ENCODE results near the gene AKAP9.
"Not testable (repeated sequence)": the region's sequence is repeated elsewhere in the genome, so short reads cannot be mapped to it uniquely, and the experiment has no call there.

Gene AKAP9

DNA sequence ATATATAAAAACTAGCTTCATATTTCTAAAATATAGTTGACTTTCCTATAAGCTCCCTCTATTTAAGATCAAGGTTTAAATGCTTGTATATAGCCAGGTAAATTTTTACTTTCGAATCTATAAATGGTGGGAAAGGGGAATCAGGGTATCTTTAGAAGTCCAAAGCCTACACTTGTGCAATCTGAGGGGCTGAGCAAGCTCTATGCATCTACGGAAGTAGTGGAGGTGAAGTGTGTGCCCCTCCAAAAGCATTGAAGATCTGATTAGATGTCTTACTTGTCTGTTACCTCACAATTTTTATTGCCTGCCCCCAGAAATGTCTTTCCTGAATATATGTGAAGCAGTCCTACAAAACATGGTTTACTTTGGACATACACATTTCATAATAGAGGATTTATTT lies 1.6 kb downstream of the AKAP9 start:
- no peak for DNase-seq (ENCODE audit: low read depth)
- H3K4me3 ChIP-seq (ENCODE audit: low read depth, low read length), result peak overlapping the region; percentile 76

DNA sequence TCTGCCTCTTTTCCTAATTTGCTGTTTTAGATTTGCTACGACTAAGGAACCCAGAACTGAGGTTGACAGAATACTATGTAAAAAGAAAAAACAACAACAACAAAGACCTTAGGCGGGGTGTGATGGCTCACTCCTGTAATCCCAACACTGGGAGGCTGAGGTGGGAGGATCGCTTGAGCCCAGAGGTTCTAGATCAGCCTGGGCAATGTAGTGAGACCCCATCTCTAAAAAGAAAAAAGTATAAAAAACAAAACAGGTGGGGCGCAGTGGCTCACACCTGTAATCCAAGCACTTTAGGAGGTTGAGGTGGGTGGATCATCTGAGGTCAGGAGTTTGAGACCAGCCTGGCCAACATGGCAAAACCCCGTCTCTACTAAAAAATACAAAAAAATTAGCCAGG lies 4.3 kb downstream of the AKAP9 start:
- H3K4me3 ChIP-seq (ENCODE audit: low read depth, low read length); DNase-seq (ENCODE audit: low read depth): not testable (repeated sequence)

DNA sequence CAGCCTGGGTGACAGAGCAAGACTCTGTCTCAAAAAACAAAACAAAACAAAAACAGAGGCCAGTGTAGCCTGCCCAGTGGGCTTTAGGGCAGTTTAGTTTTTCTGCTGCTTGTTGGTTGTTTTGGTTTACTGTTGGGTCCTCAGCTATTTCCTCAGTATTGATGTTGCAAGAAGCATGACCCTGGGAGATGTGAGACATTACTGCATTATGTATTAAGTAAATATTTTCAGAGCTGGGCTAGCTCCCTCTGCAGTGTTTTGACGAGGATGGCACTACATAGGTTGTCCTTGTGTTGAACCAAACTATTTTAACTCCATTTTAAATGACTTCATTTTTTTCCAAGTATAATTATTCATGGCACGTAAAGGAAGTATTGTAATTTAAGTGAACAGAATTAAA lies 4.8 kb downstream of the AKAP9 start:
- no peak overlapping the region for H3K4me3 ChIP-seq (ENCODE audit: low read depth, low read length)
- DNase-seq (ENCODE audit: low read depth), result no peak

DNA sequence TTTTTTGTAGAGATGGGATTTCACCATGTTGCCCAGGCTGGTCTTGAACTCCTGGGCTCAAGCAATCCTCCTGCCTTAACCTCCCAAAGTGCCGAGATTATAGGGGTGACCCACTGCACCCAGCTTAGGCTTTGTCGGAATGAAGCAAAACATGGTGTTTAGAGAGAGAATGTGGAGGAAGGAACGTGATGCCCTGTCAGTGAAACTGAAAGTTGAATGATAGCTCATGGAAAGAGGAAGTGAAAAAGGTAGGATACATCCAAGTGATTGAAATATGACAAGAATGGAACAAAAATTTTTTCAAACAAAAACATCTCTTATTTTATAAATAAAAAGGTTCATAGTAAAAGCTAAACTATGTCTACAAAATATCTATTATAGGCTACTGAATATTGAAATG lies 5.9 kb downstream of the AKAP9 start:
- H3K4me3 ChIP-seq (ENCODE audit: low read depth, low read length), result no peak overlapping the region
- DNase-seq (ENCODE audit: low read depth), result no peak

DNA sequence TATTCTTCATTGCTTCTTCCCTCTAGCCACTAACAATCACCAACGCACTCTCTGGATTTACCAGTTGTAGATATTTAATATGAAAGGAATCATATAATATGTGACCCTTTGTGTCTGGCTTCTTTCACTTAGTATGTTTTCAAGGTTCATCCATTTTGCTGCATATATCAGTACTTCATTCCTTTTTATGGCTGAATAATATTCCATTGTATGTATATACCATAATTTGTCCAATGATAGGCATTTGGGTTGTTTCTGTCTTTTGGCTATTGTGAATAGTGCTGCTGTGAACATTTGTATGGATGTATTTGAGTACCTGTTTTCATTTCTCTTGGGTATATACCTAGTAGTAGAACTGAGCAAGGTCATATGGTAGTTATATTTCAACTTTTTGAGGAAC lies 7.3 kb downstream of the AKAP9 start:
- H3K4me3 ChIP-seq (ENCODE audit: low read depth, low read length), result no peak overlapping the region
- no peak for DNase-seq (ENCODE audit: low read depth)

DNA sequence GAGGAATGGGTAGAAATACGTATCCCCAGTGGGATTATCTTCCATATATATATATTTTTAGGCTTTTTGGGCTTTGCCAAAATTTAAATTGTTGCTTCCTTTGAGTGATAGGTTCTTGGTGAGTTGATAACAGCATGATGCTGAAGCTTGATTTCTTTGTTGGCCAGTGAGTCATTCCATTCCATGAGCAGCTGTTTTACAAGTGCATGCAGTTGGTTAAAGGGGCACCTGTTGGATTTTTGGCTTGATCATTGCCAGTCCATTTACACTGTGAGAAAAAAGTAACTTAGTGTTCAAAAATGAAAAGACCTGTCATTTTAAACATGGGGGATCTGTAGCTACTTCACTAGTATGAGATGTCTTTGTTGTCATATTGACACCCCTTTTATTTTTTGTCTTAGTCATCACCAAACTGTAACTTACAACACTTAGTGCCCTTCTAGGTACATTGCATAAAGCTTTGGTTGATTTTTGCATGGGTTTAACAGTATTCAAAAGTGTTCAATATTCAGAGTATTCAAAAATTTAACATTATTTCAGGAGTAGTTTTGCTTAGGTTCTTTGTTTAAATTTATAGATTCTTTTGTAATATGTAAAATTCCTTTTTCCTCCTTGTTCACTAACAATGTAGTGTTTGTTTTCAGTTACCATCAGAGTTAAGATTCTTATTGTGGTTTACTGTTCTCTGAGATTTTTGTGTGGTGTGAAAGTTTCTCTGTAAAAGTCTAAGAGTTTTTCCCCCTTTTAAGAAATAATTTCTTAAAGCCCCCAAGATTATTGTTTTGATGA lies 8.8 kb downstream of the AKAP9 start:
- no peak overlapping the region for H3K4me3 ChIP-seq (ENCODE audit: low read depth, low read length)
- no peak for DNase-seq (ENCODE audit: low read depth)

DNA sequence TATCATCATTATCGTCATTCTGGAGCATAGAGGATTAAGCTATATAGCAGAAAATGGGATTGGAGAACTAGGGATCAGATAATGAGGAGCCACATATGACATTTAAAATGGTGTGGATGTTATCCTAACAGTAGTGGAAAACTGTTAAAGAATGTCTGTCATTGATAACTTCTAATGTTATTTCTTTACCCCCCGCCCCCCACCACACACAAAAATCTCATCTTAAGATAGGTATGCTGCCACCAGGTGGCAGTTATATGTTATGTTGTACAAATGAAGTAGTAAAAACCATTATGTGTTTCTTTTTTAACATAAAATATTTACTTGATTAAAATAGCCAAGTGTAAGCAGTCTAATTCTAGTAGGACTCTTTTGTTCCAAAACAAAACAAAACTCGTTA lies 13.0 kb downstream of the AKAP9 start:
- no peak overlapping the region for H3K4me3 ChIP-seq (ENCODE audit: low read depth, low read length)
- no peak for DNase-seq (ENCODE audit: low read depth)

DNA sequence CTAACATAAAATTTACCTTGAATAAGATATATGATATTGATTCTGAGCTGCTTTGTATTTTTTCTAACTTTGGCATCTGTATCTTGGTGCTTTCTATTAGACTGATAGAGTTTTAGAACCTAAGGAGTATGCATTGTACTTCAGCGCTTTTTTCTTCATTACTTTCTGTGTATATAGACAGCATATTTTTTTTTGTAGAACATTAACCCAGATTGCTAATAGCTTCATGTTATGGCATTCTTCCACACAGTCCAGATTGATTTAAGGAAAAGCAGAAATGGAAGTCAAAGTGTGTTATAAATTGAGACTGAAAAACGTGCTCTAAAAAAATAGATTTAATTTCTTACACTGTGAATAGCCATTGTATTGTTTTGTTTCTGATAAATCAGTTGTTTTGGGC lies 15.8 kb downstream of the AKAP9 start:
- not testable (repeated sequence) for DNase-seq (ENCODE audit: low read depth); H3K4me3 ChIP-seq (ENCODE audit: low read depth, low read length)

DNA sequence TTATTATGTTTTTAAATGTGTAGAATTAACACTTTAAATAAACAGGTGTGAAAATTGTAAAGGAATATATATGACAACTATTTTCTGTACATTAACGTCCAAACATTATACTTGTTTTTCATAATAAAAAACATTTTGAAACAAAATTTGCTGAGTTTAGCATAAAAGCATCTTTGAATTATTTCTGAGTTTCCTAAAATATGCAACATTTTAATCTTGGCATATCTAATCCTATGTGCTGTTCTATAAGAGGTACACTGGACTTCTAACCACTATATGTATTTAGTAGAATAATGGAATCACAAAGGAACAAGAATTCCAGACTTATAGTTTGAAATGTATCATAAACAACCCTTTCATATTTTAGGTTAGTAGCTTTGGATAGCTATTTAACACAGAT lies 16.6 kb downstream of the AKAP9 start:
- DNase-seq (ENCODE audit: low read depth), result no peak
- H3K4me3 ChIP-seq (ENCODE audit: low read depth, low read length), result no peak overlapping the region

DNA sequence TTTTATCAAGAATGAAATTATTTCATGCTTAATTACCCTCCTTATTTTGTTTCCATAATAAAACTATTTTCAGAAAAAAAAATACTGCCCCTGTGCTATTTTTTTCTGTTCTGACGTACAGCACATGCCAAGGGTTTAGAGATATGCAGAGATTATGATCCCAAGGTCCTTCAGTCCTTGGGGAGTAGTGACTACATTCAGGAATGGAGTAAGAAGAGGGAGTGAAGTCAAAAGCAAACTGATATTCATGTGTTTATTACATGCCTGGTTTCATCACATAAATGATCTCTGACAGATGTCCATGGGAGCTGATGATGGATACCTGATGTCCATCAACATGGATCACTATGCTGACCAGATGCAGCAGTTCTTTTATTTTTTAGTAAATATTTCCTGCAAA lies 17.2 kb downstream of the AKAP9 start:
- no peak for DNase-seq (ENCODE audit: low read depth)
- H3K4me3 ChIP-seq (ENCODE audit: low read depth, low read length), result no peak overlapping the region

DNA sequence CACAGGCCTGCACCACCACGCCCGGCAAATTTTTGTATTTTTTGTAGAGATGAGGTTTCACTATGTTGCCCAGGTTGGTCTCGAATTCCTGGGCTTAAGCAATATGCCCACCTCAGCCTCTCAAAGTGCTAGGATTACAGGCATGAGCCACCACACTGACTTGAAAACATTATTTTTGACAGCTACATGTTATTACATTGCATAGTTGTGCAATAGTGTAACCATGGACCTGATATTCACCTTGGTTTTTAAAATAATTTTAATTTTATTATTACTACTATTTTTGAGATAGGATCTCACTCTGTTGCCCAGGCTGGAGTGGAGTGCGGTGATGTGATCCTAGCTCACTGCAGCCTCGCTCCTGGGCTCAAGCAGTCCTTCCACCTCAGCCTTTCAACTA lies 18.4 kb downstream of the AKAP9 start:
- no peak for DNase-seq (ENCODE audit: low read depth)

DNA sequence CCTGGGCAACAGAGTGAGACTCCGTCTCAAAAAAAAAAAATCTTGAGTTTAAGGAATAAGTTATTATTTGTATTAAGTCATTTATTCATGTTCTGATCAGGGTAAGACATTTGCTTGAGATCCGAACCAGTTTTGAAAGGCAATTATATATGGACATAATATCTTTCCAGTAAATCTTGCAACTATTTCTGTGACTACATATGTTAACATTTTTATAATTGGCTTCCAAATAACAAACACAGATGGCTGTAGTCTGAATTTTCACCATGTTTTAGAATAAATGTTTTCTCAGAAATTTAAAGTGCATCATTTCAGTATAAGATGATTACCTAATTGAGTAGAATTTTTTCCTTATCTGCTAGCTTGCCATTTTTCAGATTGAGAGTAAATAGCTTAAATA lies 21.2 kb downstream of the AKAP9 start:
- DNase-seq (ENCODE audit: low read depth), result no peak

More for the DNA sequence above, 18.4 kb downstream of the AKAP9 start:
- H3K4me3 ChIP-seq (ENCODE audit: low read depth, low read length), result no peak overlapping the region

DNA sequence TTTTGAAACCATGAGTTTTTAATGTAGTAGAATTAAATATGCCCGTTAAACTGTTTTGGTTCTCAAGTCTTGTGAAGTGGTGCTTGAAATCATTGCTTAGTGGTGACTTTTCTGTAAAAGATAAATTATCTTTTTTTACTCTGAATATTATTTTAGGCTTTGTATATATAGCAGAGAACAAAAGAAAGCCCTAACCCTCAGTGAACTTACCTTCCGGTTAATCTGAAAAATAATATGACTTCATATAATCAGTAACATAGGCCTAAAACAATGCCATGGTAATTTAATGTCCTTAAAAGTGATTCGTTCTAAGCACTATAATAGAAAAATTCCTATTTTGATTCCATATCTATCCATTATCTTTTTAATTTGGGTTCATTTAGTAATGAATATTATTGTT lies 21.8 kb downstream of the AKAP9 start:
- DNase-seq (ENCODE audit: low read depth), result no peak

More for the DNA sequence above, 21.2 kb downstream of the AKAP9 start:
- H3K4me3 ChIP-seq (ENCODE audit: low read depth, low read length), result no peak overlapping the region

DNA sequence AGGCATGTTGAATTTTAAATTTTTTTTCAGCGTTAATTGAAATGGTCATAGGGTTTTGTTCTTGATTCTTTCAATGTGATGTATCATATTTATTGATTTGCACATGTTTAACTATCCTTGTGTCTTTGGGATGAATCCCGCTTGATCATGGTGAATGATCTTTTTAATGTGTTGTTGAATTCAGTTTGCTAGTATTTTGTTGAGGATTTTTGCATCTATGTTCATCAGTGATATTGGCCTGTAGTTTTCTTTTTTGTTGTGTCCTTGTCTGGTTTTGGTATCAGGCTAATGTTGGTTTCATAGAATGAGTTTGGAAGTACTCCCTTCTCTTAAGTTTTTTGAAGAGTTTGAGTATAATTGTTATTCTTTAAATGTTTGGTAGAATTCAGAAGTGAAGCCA lies 26.9 kb downstream of the AKAP9 start:
- H3K4me3 ChIP-seq (ENCODE audit: low read depth, low read length); DNase-seq (ENCODE audit: low read depth): not testable (repeated sequence)

More for the DNA sequence above, 21.8 kb downstream of the AKAP9 start:
- H3K4me3 ChIP-seq (ENCODE audit: low read depth, low read length), result no peak overlapping the region

DNA sequence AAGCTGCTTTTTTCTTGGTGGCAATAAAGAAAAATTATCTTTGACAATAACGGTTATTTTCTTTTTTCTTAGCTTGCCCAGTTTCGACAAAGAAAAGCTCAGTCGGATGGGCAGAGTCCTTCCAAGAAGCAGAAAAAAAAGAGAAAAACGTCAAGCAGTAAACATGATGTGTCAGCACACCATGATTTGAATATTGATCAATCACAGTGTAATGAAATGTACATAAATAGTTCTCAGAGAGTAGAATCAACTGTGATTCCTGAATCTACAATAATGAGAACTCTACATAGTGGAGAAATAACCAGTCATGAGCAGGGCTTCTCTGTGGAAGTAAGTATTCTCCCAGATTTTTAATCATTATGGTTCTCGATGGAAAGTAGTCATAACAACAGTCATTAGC lies 33.0 kb downstream of the AKAP9 start:
- DNase-seq (ENCODE audit: low read depth), result no peak
- no peak overlapping the region for H3K4me3 ChIP-seq (ENCODE audit: low read depth, low read length)

DNA sequence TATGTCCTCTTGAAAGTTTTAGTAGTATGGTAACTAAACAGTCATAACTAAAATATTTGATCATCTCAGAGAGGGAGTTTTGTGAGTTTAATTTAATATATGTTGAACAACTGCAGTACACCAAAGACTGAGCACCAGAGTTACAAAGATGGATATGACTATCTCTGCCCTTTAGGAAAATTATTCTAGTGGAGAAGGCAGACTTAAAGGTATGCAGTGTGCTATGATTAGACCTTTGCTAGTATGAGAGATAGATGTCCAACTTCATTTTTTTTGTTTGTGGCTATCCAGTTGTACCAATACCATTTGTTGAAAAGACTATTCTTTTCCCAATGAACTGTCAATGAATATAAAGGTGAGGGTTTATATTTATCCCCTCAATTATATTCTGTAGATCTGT lies 33.4 kb downstream of the AKAP9 start:
- DNase-seq (ENCODE audit: low read depth), result no peak

DNA sequence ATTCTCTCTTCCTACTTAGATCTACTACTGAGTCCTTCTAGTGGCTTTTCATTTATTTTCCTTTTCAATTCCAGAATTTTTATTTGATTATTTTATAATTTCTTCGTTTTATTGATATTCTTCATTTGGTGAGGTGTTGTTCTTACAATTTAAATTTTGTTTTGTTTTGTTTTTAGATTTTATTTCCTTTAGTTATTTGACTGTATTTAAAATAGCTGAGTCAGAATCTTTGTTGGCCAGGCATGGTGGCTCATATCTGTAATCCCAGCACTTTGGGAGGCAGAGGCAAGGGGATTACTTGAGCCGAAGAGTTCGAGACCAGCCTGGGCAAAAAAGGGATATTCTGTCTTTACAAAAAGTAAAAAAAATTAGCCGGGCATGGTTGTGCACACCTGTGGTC lies 36.1 kb downstream of the AKAP9 start:
- DNase-seq (ENCODE audit: low read depth), result no peak
- no peak overlapping the region for H3K4me3 ChIP-seq (ENCODE audit: low read depth, low read length)

More for the DNA sequence above, 33.4 kb downstream of the AKAP9 start:
- H3K4me3 ChIP-seq (ENCODE audit: low read depth, low read length), result no peak overlapping the region

DNA sequence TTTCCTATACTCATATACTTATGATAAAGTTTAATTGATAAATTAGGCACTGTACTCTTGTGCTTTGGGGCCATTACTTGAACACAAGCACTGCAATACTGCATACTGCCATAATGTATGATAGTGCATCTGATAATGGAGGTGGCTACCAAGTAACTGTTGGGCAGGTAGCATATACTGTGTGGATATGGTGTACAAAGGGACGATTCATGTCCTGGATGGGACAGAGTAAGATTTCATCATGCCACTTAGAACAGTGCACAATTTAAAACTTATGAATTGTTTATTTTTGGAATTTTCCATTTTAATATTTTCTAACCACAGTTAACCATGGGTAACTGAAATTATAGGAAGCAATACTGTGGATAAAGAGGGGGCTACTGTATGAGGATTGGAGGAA lies 38.9 kb downstream of the AKAP9 start:
- no peak overlapping the region for H3K4me3 ChIP-seq (ENCODE audit: low read depth, low read length)
- no peak for DNase-seq (ENCODE audit: low read depth)

DNA sequence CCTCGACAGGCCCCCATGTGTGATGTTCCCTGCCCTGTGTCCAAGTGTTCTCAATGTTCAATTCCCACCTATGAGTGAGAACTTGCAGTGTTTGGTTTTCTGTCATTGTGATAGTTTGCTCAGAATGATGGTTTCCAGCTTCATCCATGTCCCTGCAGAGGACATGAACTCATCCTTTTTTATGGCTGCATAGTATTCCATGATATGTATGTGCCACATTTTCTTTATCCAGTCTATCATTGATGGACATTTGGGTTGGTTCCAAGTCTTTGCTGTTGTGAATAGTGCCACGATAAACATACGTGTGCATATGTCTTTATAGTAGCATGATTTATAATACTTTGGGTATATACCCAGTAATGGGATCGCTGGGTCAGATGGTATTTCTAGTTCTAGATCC lies 41.7 kb downstream of the AKAP9 start:
- DNase-seq (ENCODE audit: low read depth); H3K4me3 ChIP-seq (ENCODE audit: low read depth, low read length): not testable (repeated sequence)

DNA sequence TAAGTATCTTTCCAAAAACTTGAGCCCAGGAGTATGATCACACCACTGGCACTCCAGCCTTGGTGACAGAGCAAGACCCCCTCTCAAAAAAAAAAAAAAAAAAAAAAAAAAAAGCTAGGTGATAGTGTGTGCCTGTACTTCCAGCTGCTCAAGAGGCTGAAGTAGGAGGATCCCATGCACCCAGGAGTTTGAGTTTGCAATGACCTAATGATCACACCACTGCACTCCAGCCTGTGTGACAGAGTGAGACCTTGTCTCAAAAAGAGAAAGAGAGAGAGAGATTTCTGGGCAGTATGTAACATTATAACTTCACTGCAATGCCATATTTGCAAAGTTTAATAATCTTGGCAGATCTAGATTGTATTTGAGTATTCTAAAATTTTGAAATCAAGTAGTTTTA lies 47.6 kb downstream of the AKAP9 start:
- DNase-seq (ENCODE audit: low read depth), result no peak
- H3K4me3 ChIP-seq (ENCODE audit: low read depth, low read length), result no peak overlapping the region

DNA sequence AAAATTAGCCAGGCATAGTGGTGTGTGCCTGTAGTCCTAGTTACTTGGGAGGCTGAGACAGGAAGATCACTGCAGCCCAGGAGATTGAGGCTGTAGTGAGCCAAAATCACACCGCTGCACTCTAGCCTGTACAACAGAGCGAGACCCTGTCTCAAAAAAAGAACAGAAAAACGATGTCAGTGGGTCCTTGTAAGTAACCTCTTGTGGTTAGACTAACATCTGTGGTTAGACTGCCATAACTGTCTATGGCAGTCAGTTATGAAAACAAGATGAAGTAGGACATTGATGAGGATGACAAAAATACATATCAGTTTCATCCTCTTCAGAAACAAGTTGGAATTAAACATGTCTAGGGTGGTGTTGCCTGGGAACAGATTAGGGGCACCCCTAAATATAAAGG lies 53.3 kb downstream of the AKAP9 start:
- no peak for DNase-seq (ENCODE audit: low read depth)
- no peak overlapping the region for H3K4me3 ChIP-seq (ENCODE audit: low read depth, low read length)
